ENCODE measurements around the gene NRXN3.

DNA sequence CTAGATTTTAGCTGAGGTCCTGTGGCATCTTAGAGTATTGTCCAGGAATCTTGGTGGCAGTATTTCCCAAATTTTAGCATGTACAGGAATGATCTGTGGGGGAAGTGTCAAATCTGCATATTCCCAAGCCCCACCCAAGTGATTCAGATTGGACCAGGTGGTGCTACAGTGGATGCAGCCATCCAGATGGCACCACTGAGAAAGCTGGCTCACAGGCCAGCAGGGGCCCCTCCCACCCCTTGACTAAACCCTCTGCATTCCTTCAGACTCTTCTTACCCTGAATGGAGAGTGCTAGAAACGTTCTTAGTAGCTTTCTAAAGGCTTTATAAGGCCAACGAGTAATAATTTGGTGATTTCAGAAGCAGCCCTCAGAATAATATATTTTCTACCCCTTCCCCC, 255.2 kb downstream of the NRXN3 start:
- no peak for TF ChIP-seq EZH2 (IDR thresholded peaks at IDR 0.05)
- TF ChIP-seq, protein P1, sequence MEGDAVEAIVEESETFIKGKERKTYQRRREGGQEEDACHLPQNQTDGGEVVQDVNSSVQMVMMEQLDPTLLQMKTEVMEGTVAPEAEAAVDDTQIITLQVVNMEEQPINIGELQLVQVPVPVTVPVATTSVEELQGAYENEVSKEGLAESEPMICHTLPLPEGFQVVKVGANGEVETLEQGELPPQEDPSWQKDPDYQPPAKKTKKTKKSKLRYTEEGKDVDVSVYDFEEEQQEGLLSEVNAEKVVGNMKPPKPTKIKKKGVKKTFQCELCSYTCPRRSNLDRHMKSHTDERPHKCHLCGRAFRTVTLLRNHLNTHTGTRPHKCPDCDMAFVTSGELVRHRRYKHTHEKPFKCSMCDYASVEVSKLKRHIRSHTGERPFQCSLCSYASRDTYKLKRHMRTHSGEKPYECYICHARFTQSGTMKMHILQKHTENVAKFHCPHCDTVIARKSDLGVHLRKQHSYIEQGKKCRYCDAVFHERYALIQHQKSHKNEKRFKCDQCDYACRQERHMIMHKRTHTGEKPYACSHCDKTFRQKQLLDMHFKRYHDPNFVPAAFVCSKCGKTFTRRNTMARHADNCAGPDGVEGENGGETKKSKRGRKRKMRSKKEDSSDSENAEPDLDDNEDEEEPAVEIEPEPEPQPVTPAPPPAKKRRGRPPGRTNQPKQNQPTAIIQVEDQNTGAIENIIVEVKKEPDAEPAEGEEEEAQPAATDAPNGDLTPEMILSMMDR (IDR thresholded peaks at IDR 0.05): no peak
